COLO668 (cell line): ENCODE data around the gene MYH9.
"Not testable (repeated sequence)": the region's sequence is repeated elsewhere in the genome, so short reads cannot be mapped to it uniquely, and the experiment has no call there.

ENCODE experiments used
- DNase-seq: peaks from one replicate; lab custom pipeline; 2025; ENCODE audit not compliant: unreplicated experiment; lab: John Stamatoyannopoulos, UW

MYH9 gene

GRCh38 chr22:36296690-36297089, 91.1 kb downstream of the MYH9 start:
- DNase-seq = no peak

DNA sequence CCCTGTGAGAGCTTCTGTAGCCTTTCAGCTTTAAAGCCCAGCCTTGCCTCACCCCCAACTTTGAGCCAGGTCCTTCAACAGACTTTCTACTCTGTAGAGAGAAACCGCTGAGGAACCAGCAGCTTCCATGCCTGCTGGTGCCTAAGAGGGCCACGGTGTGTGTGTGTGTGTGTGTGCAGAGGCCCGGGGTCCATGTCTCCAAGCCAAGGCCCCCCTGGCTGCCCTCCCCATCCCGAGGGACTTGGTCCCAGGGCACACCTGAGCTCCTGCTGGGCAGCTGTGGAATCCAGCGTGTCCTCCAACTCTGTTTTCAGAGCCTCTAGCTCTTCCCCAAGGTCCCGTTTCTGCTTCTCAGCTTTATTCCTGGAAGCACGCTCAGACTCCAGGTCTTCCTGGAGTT, 92.5 kb downstream of the MYH9 start:
- no peak for DNase-seq

- DNase-seq = no peak
These were observed 93.0 kb downstream of the MYH9 start for GRCh38 chr22:36294801-36295200.

DNA sequence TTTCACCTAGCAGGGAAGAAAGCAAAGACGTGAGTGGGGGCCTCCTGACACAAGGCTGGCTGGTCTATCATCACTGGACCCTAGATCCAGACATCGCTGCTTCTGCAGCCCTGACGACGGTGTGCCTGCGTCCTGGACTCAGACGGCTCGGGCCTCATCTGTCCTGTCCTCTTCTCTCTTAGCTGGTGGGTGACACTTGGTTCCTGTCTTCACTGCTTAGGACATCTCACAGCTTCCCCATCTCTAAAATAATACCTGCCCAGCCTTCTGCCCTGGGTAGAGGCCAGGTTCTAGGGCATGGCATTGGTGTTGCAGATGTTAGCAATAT, 93.5 kb downstream of the MYH9 start:
- DNase-seq = no peak

- DNase-seq = no peak
These were observed 94.0 kb downstream of the MYH9 start for GRCh38 chr22:36293606-36294292.

- no peak for DNase-seq
These were observed 94.8 kb downstream of the MYH9 start for GRCh38 chr22:36292823-36293530.

DNA sequence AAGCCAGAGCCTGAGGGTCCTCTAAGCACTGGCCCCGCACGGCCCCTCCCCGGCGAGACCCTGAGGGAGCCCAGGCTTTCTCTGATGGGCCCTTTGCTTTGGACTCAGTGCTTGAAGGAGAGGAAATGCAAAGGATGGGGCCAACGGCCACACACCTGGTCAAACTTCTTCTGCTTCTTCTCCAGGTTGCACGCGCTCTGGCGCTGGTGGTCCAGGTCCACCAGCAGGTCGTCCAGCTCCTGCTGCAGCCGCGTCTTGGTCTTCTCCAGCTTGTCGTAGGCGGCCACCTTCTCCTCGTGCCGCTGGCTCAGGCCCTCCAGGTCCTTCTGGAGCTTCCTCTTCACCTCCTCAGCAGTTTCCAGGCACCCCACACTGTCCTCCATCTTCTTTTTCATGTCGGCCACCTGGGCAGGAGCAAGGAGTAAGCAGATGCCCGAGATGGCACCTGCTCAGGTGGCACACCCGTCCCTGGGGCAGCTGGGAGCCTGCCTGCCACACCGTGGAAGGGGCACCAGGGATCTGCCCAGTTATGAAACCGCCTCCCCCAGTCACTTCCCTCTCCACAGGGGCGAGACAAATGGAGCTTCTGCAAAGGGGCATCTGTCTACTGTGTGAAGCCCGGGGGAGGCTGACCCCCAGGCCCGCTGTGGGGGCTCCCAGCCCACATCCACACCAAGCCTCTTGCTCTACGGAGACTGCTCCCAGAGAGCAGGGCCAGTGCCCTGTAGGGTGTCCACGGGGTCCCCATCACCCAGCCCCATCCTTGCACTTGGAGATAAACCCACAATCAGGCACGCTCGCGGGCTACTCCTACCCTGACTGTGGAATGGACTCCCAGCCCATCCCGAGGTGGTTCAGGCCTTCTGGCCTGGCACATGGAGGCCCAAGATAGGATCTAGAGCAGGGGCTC, 95.7 kb downstream of the MYH9 start:
- no peak for DNase-seq

GRCh38 chr22:36290391-36291075, 97.2 kb downstream of the MYH9 start:
- not testable (repeated sequence) for DNase-seq

- not testable (repeated sequence) for DNase-seq
These were observed 97.8 kb downstream of the MYH9 start for GRCh38 chr22:36289948-36290371.

DNA sequence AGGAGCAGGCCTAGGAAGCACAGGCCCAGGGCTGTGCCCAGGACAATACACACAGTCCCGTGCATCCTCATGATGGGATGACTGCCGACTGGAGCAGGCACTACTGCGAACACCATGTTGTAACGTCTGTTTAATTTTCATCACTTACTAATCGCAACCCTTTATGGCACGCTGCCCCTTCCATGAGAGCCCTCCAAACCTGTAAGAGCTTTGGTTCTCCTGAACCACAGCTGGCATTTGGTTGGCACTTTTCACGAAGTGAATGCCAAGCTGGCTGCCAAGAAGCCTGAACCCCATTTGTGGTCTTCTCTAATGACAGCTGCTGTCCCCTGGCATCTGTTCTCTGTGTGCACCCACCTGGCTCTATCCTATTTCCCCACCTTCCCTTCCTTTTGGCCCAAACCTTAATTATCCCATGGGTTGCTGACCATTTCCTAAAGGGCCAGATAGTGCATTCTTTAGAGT, 98.3 kb downstream of the MYH9 start:
- DNase-seq = no peak

GRCh38 chr22:36288571-36289405, 99.0 kb downstream of the MYH9 start:
- no peak for DNase-seq

DNA sequence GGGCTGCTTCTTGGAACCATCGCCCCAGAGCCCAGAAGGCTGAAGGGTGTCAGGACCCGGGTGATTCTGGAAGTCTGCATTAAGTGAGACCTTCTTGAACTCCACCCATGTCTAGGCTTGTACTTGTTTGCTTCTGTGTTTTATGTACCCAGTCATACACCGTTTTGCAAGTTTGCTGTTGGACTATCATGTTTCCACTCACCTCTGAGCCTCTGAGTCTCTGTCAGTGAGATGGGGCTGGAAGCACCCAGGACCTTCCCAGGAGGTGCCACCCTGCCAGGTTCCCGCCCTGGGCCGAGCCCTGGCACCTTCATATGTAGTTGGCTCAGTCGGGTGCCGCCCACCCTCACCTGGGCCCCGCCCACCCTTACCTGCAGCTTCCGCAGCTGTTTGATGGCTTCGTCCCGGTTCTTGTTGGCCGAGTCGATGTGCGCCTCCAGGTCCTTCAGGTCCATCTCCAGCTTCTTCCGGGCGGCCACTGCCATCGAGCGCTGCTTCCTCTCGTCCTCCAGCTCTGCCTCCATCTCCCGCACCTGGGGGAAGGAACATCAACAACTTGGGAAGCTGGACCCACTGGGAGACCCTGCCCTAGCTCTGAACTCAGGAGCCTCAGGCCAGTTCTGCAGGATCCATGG, 99.8 kb downstream of the MYH9 start:
- no peak for DNase-seq

GRCh38 chr22:36286096-36286957, 101.4 kb downstream of the MYH9 start:
- peak; percentile 69 for DNase-seq

DNA sequence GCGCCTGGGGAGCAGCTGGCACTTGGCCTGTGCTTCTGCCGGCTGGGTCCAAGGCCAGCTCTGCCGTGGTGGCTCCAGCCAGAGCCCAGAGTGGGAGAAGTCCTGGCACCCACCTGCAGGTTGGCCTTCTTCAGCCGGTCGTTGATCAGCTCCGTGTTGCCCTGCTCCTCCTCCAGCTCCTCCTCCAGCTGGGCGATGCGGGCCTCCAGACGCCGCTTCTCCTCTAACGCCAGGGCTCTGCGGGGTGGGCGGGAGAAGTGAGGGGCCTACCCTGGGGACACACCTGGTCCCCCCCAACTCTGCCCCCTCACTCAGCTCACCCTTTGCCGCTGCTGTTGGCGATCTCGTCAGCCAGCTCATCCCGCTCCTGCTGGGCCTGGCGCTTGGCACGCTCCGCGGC, 102.2 kb downstream of the MYH9 start:
- no peak for DNase-seq

DNA sequence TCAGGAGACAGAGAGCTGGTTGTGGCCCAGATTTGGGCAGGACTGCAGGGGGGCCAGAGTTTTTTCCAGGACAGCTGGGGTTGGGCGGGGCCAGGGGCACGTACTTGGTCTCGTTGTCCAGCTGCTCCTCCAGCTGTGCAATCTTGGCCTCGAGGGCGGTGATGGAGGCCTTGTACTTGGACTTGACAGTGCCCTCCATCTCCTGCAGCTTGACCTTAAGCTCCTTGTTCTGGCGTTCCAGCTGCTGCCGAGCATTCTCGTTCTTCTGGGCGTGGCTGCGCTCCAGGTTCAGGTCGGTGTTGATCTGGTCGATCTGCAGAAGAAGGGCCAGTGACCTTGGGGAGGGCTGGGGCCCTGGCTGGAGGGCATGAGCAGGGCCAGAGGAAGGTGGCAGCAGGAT, 102.8 kb downstream of the MYH9 start:
- no peak for DNase-seq

- no peak for DNase-seq
These were observed 103.6 kb downstream of the MYH9 start for GRCh38 chr22:36284171-36284571.

- no peak for DNase-seq
These were observed 105.4 kb downstream of the MYH9 start for GRCh38 chr22:36282328-36282831.

DNA sequence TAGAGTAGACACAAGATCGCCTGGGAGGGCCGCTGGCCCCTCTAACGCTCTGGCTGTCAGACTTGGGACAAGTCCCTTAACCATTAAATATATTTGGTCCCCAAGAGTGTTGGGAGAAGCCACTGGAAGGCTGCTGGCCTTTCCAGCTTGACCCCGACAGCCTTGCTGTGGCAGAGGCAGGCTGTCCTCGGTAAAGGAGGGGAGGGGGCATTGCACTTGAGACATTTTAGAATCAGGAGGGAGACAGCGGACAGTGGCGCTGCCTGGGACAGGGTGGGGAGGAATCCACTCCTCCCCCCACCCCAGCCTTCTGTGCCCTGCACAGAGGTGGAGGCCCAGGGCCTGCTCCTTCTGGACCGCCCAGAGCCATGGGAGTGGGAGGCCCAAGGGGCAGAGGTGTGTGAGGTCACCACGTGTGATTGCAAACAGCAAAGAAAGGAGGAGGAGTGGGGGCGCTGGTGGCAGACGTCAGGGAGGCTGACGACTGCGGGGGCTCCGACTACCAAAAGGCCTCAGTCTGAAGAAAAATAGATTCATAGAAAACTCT, 105.9 kb downstream of the MYH9 start:
- DNase-seq = no peak
